ENCODE measurements around the gene RAB11FIP5.
"Not testable (repeated sequence)": the region's sequence is repeated elsewhere in the genome, so short reads cannot be mapped to it uniquely, and the experiment has no call there.

The RAB11FIP5 gene, protein sequence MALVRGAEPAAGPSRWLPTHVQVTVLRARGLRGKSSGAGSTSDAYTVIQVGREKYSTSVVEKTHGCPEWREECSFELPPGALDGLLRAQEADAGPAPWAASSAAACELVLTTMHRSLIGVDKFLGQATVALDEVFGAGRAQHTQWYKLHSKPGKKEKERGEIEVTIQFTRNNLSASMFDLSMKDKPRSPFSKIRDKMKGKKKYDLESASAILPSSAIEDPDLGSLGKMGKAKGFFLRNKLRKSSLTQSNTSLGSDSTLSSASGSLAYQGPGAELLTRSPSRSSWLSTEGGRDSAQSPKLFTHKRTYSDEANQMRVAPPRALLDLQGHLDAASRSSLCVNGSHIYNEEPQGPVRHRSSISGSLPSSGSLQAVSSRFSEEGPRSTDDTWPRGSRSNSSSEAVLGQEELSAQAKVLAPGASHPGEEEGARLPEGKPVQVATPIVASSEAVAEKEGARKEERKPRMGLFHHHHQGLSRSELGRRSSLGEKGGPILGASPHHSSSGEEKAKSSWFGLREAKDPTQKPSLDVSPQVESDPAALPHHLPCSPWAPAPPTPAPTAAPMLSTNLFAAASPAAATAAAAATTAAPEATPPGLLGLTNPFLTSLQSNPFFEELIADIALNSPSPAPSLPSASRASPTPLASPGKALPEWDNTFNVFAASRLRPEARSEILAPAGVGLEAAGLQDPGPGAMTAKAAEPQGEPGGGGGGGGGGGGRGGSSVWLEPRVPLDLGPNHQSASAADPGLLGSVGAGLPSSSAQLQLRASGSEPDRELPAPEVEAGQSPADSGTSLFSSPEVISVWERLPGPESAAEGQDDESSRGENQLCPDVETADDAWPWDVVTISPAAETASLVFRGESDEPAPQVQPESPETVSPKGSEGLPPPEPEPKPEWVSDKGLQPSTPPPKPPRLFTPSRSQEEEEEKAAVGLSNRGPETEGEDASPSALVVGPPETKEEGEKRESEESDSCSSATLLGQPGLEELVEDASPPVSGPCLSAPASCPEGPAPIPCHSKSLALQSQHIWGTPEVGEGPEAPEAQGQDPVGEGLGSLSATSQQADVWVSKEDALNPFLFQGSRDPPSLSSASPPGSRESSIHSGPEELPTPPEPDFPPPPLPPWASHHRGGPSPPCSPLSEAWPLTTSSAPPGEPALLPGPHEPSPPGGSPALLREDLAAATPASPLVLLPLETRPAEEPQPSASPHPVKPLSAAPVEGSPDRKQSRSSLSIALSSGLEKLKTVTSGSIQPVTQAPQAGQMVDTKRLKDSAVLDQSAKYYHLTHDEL (N-terminal part only)

DNA sequence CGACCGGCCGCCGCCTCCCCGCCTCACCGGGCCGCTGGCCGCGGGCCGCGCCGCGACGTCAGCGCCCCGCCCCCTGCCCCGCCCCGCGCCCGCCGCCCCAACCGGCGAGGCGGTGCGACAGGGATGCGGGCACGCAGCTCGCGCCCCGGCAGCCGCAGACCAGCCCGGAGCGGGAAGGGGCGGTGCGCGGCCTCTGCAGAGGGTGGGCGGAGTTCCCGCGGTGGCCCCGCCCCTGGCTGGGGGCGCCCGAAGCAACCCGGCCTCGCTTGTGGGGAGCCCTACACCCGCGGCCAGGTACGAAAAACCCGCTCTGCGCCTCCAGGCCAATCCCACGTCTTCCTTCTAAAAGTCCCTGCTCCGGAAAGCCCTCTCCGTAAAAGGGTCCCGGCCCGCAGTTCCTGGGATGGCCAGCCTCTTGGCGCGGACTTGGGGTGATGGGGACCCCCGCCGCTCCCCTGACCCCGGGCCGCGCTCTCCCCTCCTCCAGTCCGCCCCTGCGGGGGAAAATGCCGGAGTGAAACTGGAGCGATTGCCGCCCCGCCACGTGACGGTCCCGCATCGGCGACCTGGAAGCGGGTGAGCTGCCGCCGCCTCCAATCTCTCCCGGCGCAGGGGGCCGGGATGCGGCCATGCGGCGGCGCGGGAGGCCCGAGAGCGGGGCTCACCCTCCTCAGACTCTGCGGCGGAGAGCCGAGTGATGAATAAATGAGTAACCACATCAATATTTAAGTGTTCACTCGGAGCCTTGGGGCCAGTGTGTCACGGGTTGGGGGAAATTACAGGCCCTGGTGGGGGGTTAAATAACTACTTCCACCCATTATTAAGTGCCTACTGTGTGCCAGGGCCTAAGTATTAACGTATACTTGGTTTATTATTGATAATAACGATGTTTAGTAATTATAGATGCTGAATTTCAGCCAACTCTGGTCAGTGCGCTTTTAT is at the start of gene RAB11FIP5:
Gene RAB11FIP5 (minus strand): TSS at position 36 of the 942 bp plus-strand sequence. CDS start 171 bp downstream, outside the sequence.
- DNase-seq: peak; percentile 82 to 88

- peak; percentile 53 to 67 for DNase-seq
These were observed 43.9 kb upstream of the RAB11FIP5 start for GRCh38 chr2:73156539-73157124.

GRCh38 chr2:73142937-73143336 is 30.2 kb upstream of the RAB11FIP5 start:
- no peak for DNase-seq

GRCh38 chr2:73141896-73142295 is 29.1 kb upstream of the RAB11FIP5 start:
- DNase-seq: no peak

DNA sequence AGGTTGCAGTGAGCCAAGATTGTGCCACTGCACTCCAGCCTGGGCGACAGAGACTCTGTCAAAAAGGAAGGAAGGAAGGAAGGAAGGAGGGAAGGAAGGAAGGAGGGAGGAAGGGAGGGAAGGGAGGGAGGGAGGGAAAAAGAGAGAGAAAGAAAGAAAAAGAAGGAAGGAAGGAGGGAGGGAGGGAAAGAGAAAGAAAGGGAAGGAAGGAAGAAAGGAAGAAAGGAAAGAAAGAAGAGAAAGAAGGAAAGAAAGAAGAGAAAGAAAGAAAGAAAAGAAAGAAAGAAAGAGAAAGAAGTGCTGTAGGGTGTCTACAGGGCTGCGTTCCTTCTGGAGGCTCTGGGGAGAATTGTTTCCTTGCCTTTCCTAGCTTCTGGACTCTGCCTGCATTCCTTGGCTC is 22.5 kb upstream of the RAB11FIP5 start:
- no peak for DNase-seq

GRCh38 chr2:73134471-73134870 is 21.7 kb upstream of the RAB11FIP5 start:
- DNase-seq: no peak

DNA sequence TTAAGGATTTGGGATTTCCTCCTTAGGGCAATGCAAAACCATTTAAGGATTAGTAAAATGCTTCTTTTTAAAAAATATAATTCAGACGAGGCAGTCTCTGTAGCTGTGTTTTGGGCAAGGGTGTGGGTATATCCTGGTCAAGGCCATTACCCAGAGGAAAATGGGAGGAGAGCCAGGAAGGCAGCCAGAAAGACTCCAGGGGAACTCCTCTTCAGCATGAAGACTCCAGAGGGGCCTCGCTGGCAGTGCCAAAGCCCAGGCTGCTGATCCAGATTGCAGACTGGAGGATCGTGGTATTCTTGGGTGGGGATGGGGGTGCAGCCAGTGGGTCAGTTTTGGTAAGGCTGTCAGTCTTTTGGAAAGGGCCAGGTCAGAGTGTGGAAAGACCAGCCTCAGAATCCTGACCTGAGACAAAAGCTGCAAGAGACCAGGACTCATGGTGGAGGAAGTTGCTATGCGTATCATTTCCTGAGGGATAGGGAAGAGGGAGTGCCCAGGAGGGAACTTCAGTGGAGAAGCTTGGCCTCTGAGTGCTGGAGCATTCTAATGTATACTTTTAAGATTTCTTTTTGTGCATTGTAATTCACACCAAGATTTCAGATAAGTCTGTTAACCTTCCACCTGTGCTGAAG is 20.9 kb upstream of the RAB11FIP5 start:
- no peak for DNase-seq

- DNase-seq: no peak
These were observed 19.1 kb upstream of the RAB11FIP5 start for GRCh38 chr2:73131807-73132206.

GRCh38 chr2:73130790-73131189 is 18.0 kb upstream of the RAB11FIP5 start:
- no peak for DNase-seq

- DNase-seq: no peak
These were observed 16.2 kb upstream of the RAB11FIP5 start for GRCh38 chr2:73128841-73129535.

- no peak for DNase-seq
These were observed 9.8 kb upstream of the RAB11FIP5 start for GRCh38 chr2:73122536-73122935.

- DNase-seq: not testable (repeated sequence)
These were observed 7.0 kb upstream of the RAB11FIP5 start for GRCh38 chr2:73119611-73120239.

DNA sequence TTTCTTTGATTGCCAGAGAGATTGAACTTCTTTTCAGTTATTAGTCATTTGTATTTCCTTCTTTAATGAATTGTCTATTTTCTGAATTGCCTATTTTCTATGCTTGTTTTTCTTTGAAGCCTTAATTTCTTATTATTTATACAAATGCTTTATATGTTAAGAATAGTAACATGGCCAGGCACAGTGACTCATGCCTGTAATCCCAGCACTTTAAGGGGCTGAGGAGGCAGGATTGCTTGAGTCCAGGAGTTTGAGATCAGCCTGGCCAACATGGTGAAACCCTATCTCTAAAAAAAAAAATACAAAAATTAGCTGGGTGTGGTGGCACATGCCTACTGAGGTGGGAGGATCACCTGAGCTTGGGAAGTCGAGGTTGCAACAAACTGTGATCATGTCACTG is 4.7 kb upstream of the RAB11FIP5 start:
- DNase-seq: no peak

- no peak for DNase-seq
These were observed 3.6 kb upstream of the RAB11FIP5 start for GRCh38 chr2:73116182-73116960.

GRCh38 chr2:73114273-73114867 is 1.6 kb upstream of the RAB11FIP5 start:
- no peak for DNase-seq

DNA sequence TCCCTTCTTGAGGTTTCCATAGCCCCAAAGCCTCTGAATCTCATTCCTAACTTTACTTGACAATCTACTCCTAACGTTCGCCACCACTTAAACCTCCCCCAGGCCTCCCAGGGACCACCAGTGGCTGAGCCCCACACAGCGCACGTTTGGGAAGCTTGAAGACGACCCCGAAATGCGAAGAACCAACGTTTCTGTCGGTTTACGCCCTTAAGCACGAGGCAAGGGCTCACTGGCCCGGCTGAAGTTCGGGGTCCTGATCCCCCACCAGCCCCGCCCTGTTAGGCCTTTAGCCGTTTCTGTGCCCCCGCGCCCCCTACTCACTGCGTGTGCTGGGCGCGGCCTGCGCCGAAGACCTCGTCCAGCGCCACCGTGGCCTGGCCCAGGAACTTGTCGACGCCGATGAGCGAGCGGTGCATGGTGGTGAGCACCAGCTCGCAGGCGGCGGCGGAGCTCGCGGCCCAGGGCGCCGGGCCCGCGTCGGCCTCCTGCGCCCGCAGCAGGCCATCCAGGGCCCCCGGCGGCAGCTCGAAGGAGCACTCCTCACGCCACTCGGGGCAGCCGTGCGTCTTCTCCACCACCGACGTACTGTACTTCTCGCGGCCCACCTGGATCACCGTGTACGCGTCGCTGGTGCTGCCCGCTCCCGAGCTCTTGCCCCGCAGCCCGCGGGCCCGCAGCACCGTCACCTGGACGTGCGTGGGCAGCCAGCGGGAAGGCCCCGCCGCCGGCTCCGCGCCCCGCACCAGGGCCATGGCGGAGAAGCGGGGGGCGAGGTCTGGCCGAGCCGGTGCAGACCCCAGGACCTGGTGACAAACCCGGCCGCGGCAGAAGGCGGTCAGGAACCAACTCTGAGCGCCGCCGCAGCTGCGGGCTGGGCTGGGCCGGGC is 479 bp downstream of the RAB11FIP5 start:
- DNase-seq: peak; percentile 43 to 60
